Measurements from ENCODE around the gene OR2D3. TPM values are rescaled to one million over a fixed set of nuclear protein-coding genes. Genes with fewer than 3 reads are reported as not detected.

OR2D3 gene
- total and polyA plus RNA-seq, 2 of the 4 experiments (the other 2 are of a cell fraction): not detected

DNA sequence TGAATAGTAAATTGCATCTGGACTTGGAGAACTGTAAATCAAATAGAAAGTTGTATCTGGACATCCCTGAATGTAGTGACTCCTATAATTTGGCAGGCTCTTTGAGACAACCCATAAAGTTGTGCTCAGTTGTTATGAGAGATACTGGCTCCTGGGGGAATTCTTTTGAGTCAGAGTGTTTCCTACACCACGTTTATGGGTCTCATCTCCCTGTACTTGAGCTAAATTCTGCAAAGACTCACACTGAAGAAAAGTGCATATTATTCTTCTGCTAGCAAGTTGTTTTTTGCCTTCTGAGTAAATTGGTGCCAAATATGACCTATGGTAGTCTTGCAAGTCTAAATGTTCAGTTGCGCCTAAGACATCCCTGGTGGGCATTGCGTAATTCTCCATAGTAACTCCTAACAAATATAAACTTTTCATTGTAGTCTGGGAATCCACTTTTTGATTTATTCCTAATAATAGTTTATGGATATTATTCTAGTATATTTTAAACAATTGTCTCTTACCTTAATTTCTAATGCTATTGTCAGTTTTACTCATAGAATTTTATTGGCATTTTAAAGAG is 10.4 kb downstream of the OR2D3 start:
- H2BK5ac ChIP-seq (ENCODE audit: low read depth, low read length, poor library complexity, severe bottlenecking): no peak overlapping the region
- dilution Hi-C loops (cut with HindIII; ENCODE audit: low sequenced_read_pairs, unreplicated experiment): no loop called here
- no peaks in the 10 kb centered on the region for H4K20me1 ChIP-seq (ENCODE audit: insufficient read depth, low read length)
- no peak overlapping the region for H3K56ac ChIP-seq (ENCODE audit: extremely low read depth, insufficient read depth, low read length)
- H3K9me3 ChIP-seq (ENCODE audit: control insufficient read depth, insufficient read depth, low read length): no peaks in the 10 kb centered on the region
- H3K9ac ChIP-seq (ENCODE audit: low read depth, low read length): no peak overlapping the region
- H4K91ac ChIP-seq (ENCODE audit: insufficient read depth, low read depth, low read length): no peak overlapping the region
- H3K23ac ChIP-seq (ENCODE audit: low read depth, low read length): no peak overlapping the region
- no peak overlapping the region for H2AK5ac ChIP-seq (ENCODE audit: low read depth, low read length)
- POLR2A ChIA-PET (ENCODE audit: unreplicated experiment): no interaction called here
- H3K4me1 ChIP-seq (ENCODE audit: control insufficient read depth, insufficient read depth, low read length): no peaks in the 10 kb centered on the region
- H3K9me1 ChIP-seq (ENCODE audit: insufficient read depth, low read length): no peaks in the 10 kb centered on the region
- H2BK15ac ChIP-seq (ENCODE audit: low read depth, low read length): no peak overlapping the region
- H3K4me2 ChIP-seq (ENCODE audit: low read depth, low read length): no peak overlapping the region
- H3K14ac ChIP-seq (replicated peaks; ENCODE audit: low read depth, low read length): no peak overlapping the region
- H3K4me3 ChIP-seq (ENCODE audit: insufficient read depth, low read depth, low read length): no peak overlapping the region
- no peaks in the 10 kb centered on the region for H3K27me3 ChIP-seq (ENCODE audit: control insufficient read depth, insufficient read depth, low read length)
- WGBS, 2 experiments (ENCODE audit: extremely low coverage in 2 of 2, insufficient read length in 1 of 2): no CpG with 5 or more reads among the region's 3 CpGs
- H3K79me1 ChIP-seq (ENCODE audit: low read depth in 1 of 2, low read length in 2 of 2): peaks cover 6 to 10% of the 10 kb centered on the region in 2 experiments
- H2BK120ac ChIP-seq (ENCODE audit: low read depth, low read length): no peak overlapping the region
- no peak overlapping the region for H2BK20ac ChIP-seq (ENCODE audit: low read depth, low read length)
- H3K18ac ChIP-seq (ENCODE audit: low read depth, low read length): no peak overlapping the region
- no peak overlapping the region for H2AFZ ChIP-seq (replicated peaks; ENCODE audit: low read length, poor library complexity)
- CTCF ChIA-PET: no interaction called here
- H2AK9ac ChIP-seq (replicated peaks; ENCODE audit: low read depth, low read length, poor library complexity): no peak overlapping the region
- intact Hi-C loops (cut with micrococcal nuclease): no loop called here
- DNase-seq: peak; percentile 2
- H3K4ac ChIP-seq (ENCODE audit: low read depth, low read length): no peak overlapping the region
- no TSS peak for BruUV-seq (replicated peaks)
- no peak overlapping the region for H4K8ac ChIP-seq (ENCODE audit: low read depth in 2 of 2, low read length in 2 of 2)
- no peak overlapping the region for H4K5ac ChIP-seq (ENCODE audit: low read depth, low read length)
- no peak for TF ChIP-seq NFE2L2 (IDR thresholded peaks at IDR 0.05; ENCODE audit: low read depth, low read length)
- peak; percentile 85 for TF ChIP-seq CEBPB (IDR thresholded peaks at IDR 0.05; ENCODE audit: low read depth, low read length)
- H3K27ac ChIP-seq (ENCODE audit: insufficient read depth, low read length): no peak overlapping the region
- in situ Hi-C loops (cut with MboI; ENCODE audit: low sequenced_read_pairs): no loop called here
- no peaks in the 10 kb centered on the region for H3K36me3 ChIP-seq (ENCODE audit: control insufficient read depth, insufficient read depth, low read length)
- no peak for ATAC-seq (ENCODE audit: low read depth)

Measured in IMR-90 (cell line).